A549 (cell line): ENCODE results near the gene SALL4.

Experiments used
- BCL3 ChIP-seq: fragments of >200 bp; sonication (Bioruptor Twin); formaldehyde crosslinking; IDR thresholded peaks from 3 replicates; pipeline ENCODE4 v1.6.1; 2016
- CBX8 ChIP-seq: fragments of 200-600 bp; sonication (generic); IDR thresholded peaks from 2 replicates; pipeline ENCODE4 v1.6.1; 2016
- CHD2 ChIP-seq: fragments of 150-350 bp; IDR thresholded peaks from 2 replicates; pipeline ENCODE4 v1.6.1; 2014; ENCODE audit warnings: low read length; ENCODE audit not compliant: partially characterized antibody
- CTCF ChIP-seq: fragments of >200 bp; sonication (Bioruptor Twin); formaldehyde crosslinking; IDR thresholded peaks from 3 replicates; pipeline ENCODE4 v1.5.1; 2016
- ELK1 ChIP-seq: fragments of 150-350 bp; IDR thresholded peaks from 2 replicates; pipeline ENCODE4 v1.6.1; 2014; ENCODE audit warnings: low read depth, mild to moderate bottlenecking, low read length
- EP300 ChIP-seq, 2 experiments: fragments of >200 bp; sonication (Bioruptor Twin); formaldehyde crosslinking; IDR thresholded peaks; 2 replicates in 1 of 2; 3 replicates in 1 of 2; pipeline ENCODE4 v1.6.1; 2016 to 2017
- JUN ChIP-seq, 2 experiments: fragments of >200 bp; sonication (Bioruptor Twin); formaldehyde crosslinking; IDR thresholded peaks; 2 replicates in 1 of 2; 3 replicates in 1 of 2; pipeline ENCODE4 v1.6.1; 2016 to 2017
- MAX ChIP-seq: IDR thresholded peaks from 2 replicates; pipeline ENCODE4 v1.6.1; 2012
- POLR2A ChIP-seq: IDR thresholded peaks from 2 replicates; pipeline ENCODE4 v1.6.1; 2012; ENCODE audit warnings: mild to moderate bottlenecking, low read length
- RAD21 ChIP-seq, 2 experiments: fragments of >200 bp in 1 of 2; sonication (Bioruptor Twin) in 1 of 2; formaldehyde crosslinking in 1 of 2; IDR thresholded peaks in 1 of 2; conservative IDR thresholded peaks in 1 of 2; 2 replicates in 1 of 2; 3 replicates in 1 of 2; pipeline ENCODE4 v1.6.1; 2012 to 2018; ENCODE audit warnings: inconsistent platforms in 1 of 2
- RFX5 ChIP-seq: fragments of 450-650 bp; IDR thresholded peaks from 2 replicates; pipeline ENCODE4 v1.7.1; 2014; ENCODE audit warnings: antibody characterized with exemption, mild to moderate bottlenecking, moderate library complexity
- USF2 ChIP-seq: fragments of 450-650 bp; IDR thresholded peaks from 2 replicates; pipeline ENCODE4 v1.6.1; 2014; ENCODE audit warnings: antibody characterized with exemption
- ZC3H11A ChIP-seq: fragments of 450-650 bp; IDR thresholded peaks from 2 replicates; pipeline ENCODE4 v1.6.1; 2014; ENCODE audit warnings: antibody characterized with exemption, mild to moderate bottlenecking

GRCh38 chr20:51791626-51792025, 10.7 kb downstream of the SALL4 start:
- no peak for TF ChIP-seq BCL3
- no peak for TF ChIP-seq RAD21 (conservative IDR thresholded peaks at IDR 0.05 in 1 of 2, IDR thresholded peaks at IDR 0.05 in 1 of 2)
- TF ChIP-seq USF2, result no peak
- TF ChIP-seq JUN (IDR thresholded peaks at IDR 0.05), result no peak
- no peak for TF ChIP-seq POLR2A
- no peak for TF ChIP-seq RFX5
- no peak for TF ChIP-seq ELK1
- TF ChIP-seq CTCF, result no peak
- TF ChIP-seq CBX8, result no peak
- TF ChIP-seq EP300 (IDR thresholded peaks at IDR 0.05), result no peak
- no peak for TF ChIP-seq ZC3H11A
- TF ChIP-seq MAX, result no peak
- no peak for TF ChIP-seq CHD2
